GM12878 (cell line): ENCODE data around the gene DAAM2. TPM values are rescaled to one million over a fixed set of nuclear protein-coding genes. Genes with fewer than 3 reads are reported as not detected.

ENCODE experiments used
- ATAC-seq: fragments of 200-7000 bp; cut with Tn5 transposase; 3 replicates; pipeline ENCODE4 v1.9.1; 2020; ENCODE audit warnings: mild to moderate bottlenecking, moderate library complexity
- BruUV-seq: library from RNA; stranded (reverse); fragments of 400-500 nt; replicated peaks from 2 replicates; lab custom pipeline; 2021; lab: Mats Ljungman, UMichigan
- CTCF ChIA-PET: fragments of 300-600 bp; sonication (Branson Sonifier 250); formaldehyde crosslinking; extraction: SDS; loops from one replicate; lab custom pipeline; 2021; ENCODE audit warnings: inconsistent platforms; lab: Yijun Ruan, JAX
- POLR2A ChIA-PET: fragments of 350-600 bp; formaldehyde crosslinking; extraction: SDS; loops from one replicate; lab custom pipeline; 2021; ENCODE audit warnings: inconsistent platforms; lab: Charles Lee
- RAD21 ChIA-PET: fragments of 300-600 bp; sonication (Branson Sonifier 250); formaldehyde crosslinking; loops from one replicate; lab custom pipeline; 2023; ENCODE audit warnings: antibody characterized with exemption; ENCODE audit not compliant: unreplicated experiment; lab: Charles Lee
- SMC1A ChIA-PET: fragments of 300-600 bp; sonication (Branson Sonifier 250); formaldehyde crosslinking; loops from one replicate; lab custom pipeline; 2023; ENCODE audit not compliant: unreplicated experiment, uncharacterized antibody; lab: Charles Lee
- DNase-seq: peaks from one replicate; pipeline ENCODE4 v3.0.0-alpha.2; 2011; ENCODE audit warnings: low read depth, low spot score
- FAIRE-seq: peaks from 3 replicates; lab custom pipeline; 2011; peaks lifted over from hg19 to GRCh38; lab: Jason Lieb, UNC
- H2AFZ ChIP-seq: 2 replicates; pipeline ENCODE4 v1.6.0; 2011; ENCODE audit warnings: low read depth, low read length, control low read depth; ENCODE audit not compliant: control insufficient read depth
- H3K27ac ChIP-seq: 2 replicates; pipeline ENCODE4 v1.5.1; 2011; ENCODE audit warnings: control low read depth; ENCODE audit not compliant: control insufficient read depth, insufficient read depth
- H3K27me3 ChIP-seq, 2 experiments: replicated peaks in 1 of 2; 2 replicates each; pipeline versions ENCODE4 v1.6.0 to v1.6.1; 2011; ENCODE audit warnings: low read length in 1 of 2; ENCODE audit not compliant: control insufficient read depth in 2 of 2, insufficient read depth in 2 of 2
- H3K36me3 ChIP-seq, 2 experiments: 2 replicates each; pipeline ENCODE4 v1.5.1; 2011; ENCODE audit warnings: low read length in 1 of 2; ENCODE audit not compliant: control insufficient read depth in 2 of 2, insufficient read depth in 2 of 2
- H3K4me1 ChIP-seq: 2 replicates; pipeline ENCODE4 v1.6.1; 2011; ENCODE audit warnings: mild to moderate bottlenecking, low read length, moderate library complexity, mixed read lengths; ENCODE audit not compliant: control insufficient read depth, insufficient read depth
- H3K4me2 ChIP-seq: 2 replicates; pipeline ENCODE4 v1.6.0; 2011; ENCODE audit warnings: control low read depth; ENCODE audit not compliant: control insufficient read depth, insufficient read depth
- H3K4me3 ChIP-seq: fragments of 200-600 bp; sonication (generic); 2 replicates; pipeline ENCODE4 v1.5.1; 2016
- H3K79me2 ChIP-seq: 2 replicates; pipeline ENCODE4 v1.6.0; 2011; ENCODE audit warnings: low read length; ENCODE audit not compliant: control insufficient read depth, insufficient read depth
- H3K9ac ChIP-seq: 2 replicates; pipeline ENCODE4 v1.8.0; 2011; ENCODE audit warnings: low read length, control low read depth, mixed read lengths; ENCODE audit not compliant: control insufficient read depth, insufficient read depth
- H3K9me3 ChIP-seq: replicated peaks from 3 replicates; pipeline ENCODE4 v1.5.1; 2011; ENCODE audit warnings: mild to moderate bottlenecking, low read length; ENCODE audit not compliant: control insufficient read depth, insufficient read depth
- H4K20me1 ChIP-seq: 2 replicates; pipeline ENCODE4 v1.6.0; 2011; ENCODE audit not compliant: control insufficient read depth, insufficient read depth
- BACH1 ChIP-seq: fragments of 450-650 bp; IDR thresholded peaks from 2 replicates; pipeline ENCODE4 v1.6.1; 2017; ENCODE audit warnings: mild to moderate bottlenecking, borderline replicate concordance
- ETV6 ChIP-seq, 2 experiments: fragments of 450-650 bp in 1 of 2; IDR thresholded peaks in 1 of 2; conservative IDR thresholded peaks in 1 of 2; 2 replicates each; pipeline ENCODE4 v1.6.1; 2014; ENCODE audit warnings: antibody characterized with exemption in 1 of 2, borderline replicate concordance in 1 of 2, low read depth in 1 of 2, mild to moderate bottlenecking in 1 of 2, moderate library complexity in 1 of 2
- NFIC ChIP-seq: IDR thresholded peaks from 2 replicates; pipeline ENCODE4 v1.6.1; 2012; ENCODE audit warnings: low read depth, mild to moderate bottlenecking, inconsistent platforms, low read length, moderate library complexity
- NR2C2 ChIP-seq: IDR thresholded peaks from 2 replicates; pipeline ENCODE4 v1.6.1; 2011; ENCODE audit warnings: borderline replicate concordance, low read depth; ENCODE audit not compliant: control insufficient read depth, insufficient read length
- PAX8 ChIP-seq: fragments of 450-650 bp; IDR thresholded peaks from 2 replicates; pipeline ENCODE4 v1.6.1; 2017; ENCODE audit warnings: mild to moderate bottlenecking, moderate library complexity
- STAT3 ChIP-seq: IDR thresholded peaks from 2 replicates; pipeline ENCODE4 v1.6.1; 2011; ENCODE audit warnings: low read depth, low read length, improper control_type of control experiment
- TCF12 ChIP-seq: IDR thresholded peaks from 2 replicates; pipeline ENCODE4 v1.6.1; 2011; ENCODE audit warnings: low read depth, mild to moderate bottlenecking, low read length
- YBX1 ChIP-seq: fragments of 450-650 bp; IDR thresholded peaks from 2 replicates; pipeline ENCODE4 v1.6.1; 2016; ENCODE audit warnings: antibody characterized with exemption
- WGBS: methylation state at CpG from one replicate; pipeline ENCODE4 v1.1.6; 2016; ENCODE audit warnings: low lambda C conversion rate; ENCODE audit not compliant: insufficient replicate concordance, insufficient coverage; ENCODE audit errors: missing lambda C conversion rate; 5-methylcytosine and 5-hydroxymethylcytosine counted together
- in situ Hi-C: fragments of 300-500 bp; cut with MboI; formaldehyde crosslinking; loops from 9 replicates; pipeline ENCODE4 v1.14.3; 2018; ENCODE audit warnings: mixed read lengths
- intact Hi-C: fragments of 100-400 bp; cut with micrococcal nuclease; formaldehyde crosslinking; loops from one replicate; pipeline ENCODE4 v1.14.2; 2022; ENCODE audit not compliant: unreplicated experiment
- polyA plus RNA-seq, 11 experiments: library from polyadenylated mRNA; depleted of rRNA in 4 of 11; unstranded in 6 of 11; stranded (reverse) in 5 of 11; fragments of >200 nt; fragmentation: Nextera tagmentation in 4 of 11; fragmentation: Illumina TruSeq in 1 of 11; extraction: Ambion mirVana in 4 of 11; extraction: Trizol in 1 of 11; gene quantifications; 1 replicate in 1 of 11; 2 replicates in 10 of 11; pipeline versions ENCODE4 v1.2.1 to v1.2.3, GENCODE V29; 2011 to 2016; ENCODE audit warnings: inconsistent platforms in 2 of 11, missing spikeins in 2 of 11, low read depth in 1 of 11
- total RNA-seq, 4 experiments: library from RNA; depleted of rRNA in 3 of 4; stranded (reverse); fragments of >200 nt in 3 of 4; fragmentation: Illumina TruSeq in 1 of 4; extraction: Trizol in 1 of 4; gene quantifications; 2 replicates each; pipeline versions ENCODE4 v1.2.1 to v1.2.3, GENCODE V29; 2013 to 2021
- TF ChIP-seq, protein P1 (sequence below): fragments of 150-350 bp; IDR thresholded peaks from 2 replicates; pipeline ENCODE4 v1.6.1; 2016; ENCODE audit warnings: low read depth, low read length
- TF ChIP-seq, protein P2 (sequence below): IDR thresholded peaks from 2 replicates; pipeline ENCODE4 v1.6.1; 2011; ENCODE audit warnings: mild to moderate bottlenecking, low read depth, low read length, moderate library complexity; ENCODE audit not compliant: insufficient replicate concordance
- TF ChIP-seq, protein P3 (sequence below): IDR thresholded peaks from 2 replicates; pipeline ENCODE4 v1.6.1; 2011; ENCODE audit warnings: borderline replicate concordance, low read depth, mild to moderate bottlenecking, moderate library complexity, low read length; ENCODE audit not compliant: insufficient read depth, poor library complexity, severe bottlenecking
- TF ChIP-seq, protein P4 (sequence below): fragments of 450-650 bp; IDR thresholded peaks from 2 replicates; pipeline ENCODE4 v1.6.1; 2016; ENCODE audit warnings: mild to moderate bottlenecking, moderate library complexity, borderline replicate concordance

Gene DAAM2
- total and polyA plus RNA-seq, 10 of the 15 experiments (the other 5 are each of a cell fraction or from before 2014, with no cell fraction given) = 0.05 to 0.22 TPM; not detected in 8

DNA sequence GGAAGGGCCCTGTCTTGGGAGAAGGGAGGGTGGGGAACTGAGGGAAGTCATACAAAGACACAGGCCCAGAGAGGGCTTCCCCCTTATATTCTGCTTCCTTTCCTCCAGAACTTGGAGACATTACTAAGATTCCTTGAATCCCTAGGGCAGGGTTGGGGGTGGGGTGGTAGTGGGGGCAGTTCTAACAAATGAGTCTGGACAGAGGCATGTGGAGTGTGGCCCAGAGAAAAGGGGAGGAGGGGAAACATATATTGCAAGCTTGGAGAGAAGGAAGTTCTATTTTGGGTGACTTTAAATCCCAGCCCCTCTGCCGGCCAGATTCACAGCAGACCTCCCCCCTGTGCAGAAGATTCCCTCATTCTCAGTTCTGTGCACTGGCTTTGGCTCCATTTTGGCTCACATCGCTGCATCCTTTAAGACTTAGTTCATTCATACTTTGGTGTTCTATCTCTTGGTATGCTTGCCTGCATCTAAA lies 43.7 kb downstream of the DAAM2 start:
- Histone ChIP-seq H3K4me2 (no peak overlapping the region), H3K4me3 (no peak overlapping the region), H3K4me1 (no peaks in the 10 kb centered on the region), H3K79me2 (no peaks in the 10 kb centered on the region), H2AFZ (no peak overlapping the region), H4K20me1 (no peaks in the 10 kb centered on the region), H3K27me3 (no peaks in the 10 kb centered on the region; a peak in 1 of 4 replicates), H3K9me3 (no peaks in the 10 kb centered on the region), H3K9ac (no peak overlapping the region), H3K27ac (no peak overlapping the region), H3K36me3 (no peaks in the 10 kb centered on the region)
- TF ChIP-seq TCF12 = no peak
- no peak for TF ChIP-seq STAT3
- TF ChIP-seq, protein P1, sequence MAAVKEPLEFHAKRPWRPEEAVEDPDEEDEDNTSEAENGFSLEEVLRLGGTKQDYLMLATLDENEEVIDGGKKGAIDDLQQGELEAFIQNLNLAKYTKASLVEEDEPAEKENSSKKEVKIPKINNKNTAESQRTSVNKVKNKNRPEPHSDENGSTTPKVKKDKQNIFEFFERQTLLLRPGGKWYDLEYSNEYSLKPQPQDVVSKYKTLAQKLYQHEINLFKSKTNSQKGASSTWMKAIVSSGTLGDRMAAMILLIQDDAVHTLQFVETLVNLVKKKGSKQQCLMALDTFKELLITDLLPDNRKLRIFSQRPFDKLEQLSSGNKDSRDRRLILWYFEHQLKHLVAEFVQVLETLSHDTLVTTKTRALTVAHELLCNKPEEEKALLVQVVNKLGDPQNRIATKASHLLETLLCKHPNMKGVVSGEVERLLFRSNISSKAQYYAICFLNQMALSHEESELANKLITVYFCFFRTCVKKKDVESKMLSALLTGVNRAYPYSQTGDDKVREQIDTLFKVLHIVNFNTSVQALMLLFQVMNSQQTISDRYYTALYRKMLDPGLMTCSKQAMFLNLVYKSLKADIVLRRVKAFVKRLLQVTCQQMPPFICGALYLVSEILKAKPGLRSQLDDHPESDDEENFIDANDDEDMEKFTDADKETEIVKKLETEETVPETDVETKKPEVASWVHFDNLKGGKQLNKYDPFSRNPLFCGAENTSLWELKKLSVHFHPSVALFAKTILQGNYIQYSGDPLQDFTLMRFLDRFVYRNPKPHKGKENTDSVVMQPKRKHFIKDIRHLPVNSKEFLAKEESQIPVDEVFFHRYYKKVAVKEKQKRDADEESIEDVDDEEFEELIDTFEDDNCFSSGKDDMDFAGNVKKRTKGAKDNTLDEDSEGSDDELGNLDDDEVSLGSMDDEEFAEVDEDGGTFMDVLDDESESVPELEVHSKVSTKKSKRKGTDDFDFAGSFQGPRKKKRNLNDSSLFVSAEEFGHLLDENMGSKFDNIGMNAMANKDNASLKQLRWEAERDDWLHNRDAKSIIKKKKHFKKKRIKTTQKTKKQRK = no peak
- TF ChIP-seq PAX8 = no peak
- no peak for TF ChIP-seq YBX1
- TF ChIP-seq NR2C2 = no peak
- TF ChIP-seq NFIC = no peak
- TF ChIP-seq, protein P2, sequence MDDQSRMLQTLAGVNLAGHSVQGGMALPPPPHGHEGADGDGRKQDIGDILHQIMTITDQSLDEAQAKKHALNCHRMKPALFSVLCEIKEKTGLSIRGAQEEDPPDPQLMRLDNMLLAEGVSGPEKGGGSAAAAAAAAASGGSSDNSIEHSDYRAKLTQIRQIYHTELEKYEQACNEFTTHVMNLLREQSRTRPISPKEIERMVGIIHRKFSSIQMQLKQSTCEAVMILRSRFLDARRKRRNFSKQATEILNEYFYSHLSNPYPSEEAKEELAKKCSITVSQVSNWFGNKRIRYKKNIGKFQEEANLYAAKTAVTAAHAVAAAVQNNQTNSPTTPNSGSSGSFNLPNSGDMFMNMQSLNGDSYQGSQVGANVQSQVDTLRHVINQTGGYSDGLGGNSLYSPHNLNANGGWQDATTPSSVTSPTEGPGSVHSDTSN = no peak
- TF ChIP-seq ETV6 (conservative IDR thresholded peaks at IDR 0.05 in 1 of 2, IDR thresholded peaks at IDR 0.05 in 1 of 2; ENCODE audit: borderline replicate concordance in 1 of 2, low read depth in 1 of 2) = no peak
- no peak for TF ChIP-seq BACH1
- TF ChIP-seq, protein P3, sequence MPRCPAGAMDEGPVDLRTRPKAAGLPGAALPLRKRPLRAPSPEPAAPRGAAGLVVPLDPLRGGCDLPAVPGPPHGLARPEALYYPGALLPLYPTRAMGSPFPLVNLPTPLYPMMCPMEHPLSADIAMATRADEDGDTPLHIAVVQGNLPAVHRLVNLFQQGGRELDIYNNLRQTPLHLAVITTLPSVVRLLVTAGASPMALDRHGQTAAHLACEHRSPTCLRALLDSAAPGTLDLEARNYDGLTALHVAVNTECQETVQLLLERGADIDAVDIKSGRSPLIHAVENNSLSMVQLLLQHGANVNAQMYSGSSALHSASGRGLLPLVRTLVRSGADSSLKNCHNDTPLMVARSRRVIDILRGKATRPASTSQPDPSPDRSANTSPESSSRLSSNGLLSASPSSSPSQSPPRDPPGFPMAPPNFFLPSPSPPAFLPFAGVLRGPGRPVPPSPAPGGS = no peak
- TF ChIP-seq, protein P4, sequence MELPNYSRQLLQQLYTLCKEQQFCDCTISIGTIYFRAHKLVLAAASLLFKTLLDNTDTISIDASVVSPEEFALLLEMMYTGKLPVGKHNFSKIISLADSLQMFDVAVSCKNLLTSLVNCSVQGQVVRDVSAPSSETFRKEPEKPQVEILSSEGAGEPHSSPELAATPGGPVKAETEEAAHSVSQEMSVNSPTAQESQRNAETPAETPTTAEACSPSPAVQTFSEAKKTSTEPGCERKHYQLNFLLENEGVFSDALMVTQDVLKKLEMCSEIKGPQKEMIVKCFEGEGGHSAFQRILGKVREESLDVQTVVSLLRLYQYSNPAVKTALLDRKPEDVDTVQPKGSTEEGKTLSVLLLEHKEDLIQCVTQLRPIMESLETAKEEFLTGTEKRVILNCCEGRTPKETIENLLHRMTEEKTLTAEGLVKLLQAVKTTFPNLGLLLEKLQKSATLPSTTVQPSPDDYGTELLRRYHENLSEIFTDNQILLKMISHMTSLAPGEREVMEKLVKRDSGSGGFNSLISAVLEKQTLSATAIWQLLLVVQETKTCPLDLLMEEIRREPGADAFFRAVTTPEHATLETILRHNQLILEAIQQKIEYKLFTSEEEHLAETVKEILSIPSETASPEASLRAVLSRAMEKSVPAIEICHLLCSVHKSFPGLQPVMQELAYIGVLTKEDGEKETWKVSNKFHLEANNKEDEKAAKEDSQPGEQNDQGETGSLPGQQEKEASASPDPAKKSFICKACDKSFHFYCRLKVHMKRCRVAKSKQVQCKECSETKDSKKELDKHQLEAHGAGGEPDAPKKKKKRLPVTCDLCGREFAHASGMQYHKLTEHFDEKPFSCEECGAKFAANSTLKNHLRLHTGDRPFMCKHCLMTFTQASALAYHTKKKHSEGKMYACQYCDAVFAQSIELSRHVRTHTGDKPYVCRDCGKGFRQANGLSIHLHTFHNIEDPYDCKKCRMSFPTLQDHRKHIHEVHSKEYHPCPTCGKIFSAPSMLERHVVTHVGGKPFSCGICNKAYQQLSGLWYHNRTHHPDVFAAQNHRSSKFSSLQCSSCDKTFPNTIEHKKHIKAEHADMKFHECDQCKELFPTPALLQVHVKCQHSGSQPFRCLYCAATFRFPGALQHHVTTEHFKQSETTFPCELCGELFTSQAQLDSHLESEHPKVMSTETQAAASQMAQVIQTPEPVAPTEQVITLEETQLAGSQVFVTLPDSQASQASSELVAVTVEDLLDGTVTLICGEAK = no peak
- DNase-seq = no peak
- no TSS peak for BruUV-seq
- ChIA-PET RAD21 (no interaction called here), POLR2A (interaction anchor here (0.6 kb wide), 1 partner anchor 552 kb away, joined by 3 read pairs; no protein-coding TSS in a partner anchor), CTCF (interaction anchor here (1.4 kb wide), 1 partner anchor 29 kb away, joined by 7 read pairs; no protein-coding TSS in a partner anchor), SMC1A (no interaction called here)
- 6% methylated on average over 2 of the region's 2 CpGs for WGBS
- FAIRE-seq = no peak
- intact Hi-C loops (no loop called here), in situ Hi-C loops (no loop called here)
- no peak for ATAC-seq
